Hematopoietic multipotent progenitor cell treated with erythropoietin and hydrocortisone succinate and interleukin-3 and kit ligand, for 15 days (in vitro differentiated cells): ENCODE measurements around the gene LNPEP.

Experiments
- DNase-seq: peaks from one replicate; pipeline ENCODE4 v3.0.0-alpha.2; 2015; ENCODE audit warnings: low spot score

The LNPEP gene

DNA sequence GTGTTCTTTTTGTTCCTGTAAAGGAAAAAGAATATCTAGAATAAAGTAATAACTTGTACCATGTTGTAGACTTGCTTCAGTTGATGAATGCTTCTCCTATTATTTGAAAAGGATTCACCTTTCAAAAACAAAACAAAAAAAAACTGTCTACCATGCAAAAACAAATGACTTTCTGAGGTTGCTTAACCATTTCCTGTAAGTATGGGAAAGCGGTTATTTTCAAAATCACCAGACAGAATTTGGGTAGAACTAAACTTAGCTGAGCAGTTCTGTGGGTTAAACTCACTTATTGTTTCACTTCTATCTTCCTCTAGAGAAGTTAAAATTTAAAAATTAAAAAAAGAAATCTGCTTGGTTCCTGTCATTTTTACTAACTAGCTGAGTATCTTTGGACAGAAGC is 25.2 kb downstream of the LNPEP start:
- DNase-seq, result no peak

- DNase-seq, result peak; percentile 23
These were observed 26.7 kb downstream of the LNPEP start for GRCh38 chr5:96962540-96962991.

DNA sequence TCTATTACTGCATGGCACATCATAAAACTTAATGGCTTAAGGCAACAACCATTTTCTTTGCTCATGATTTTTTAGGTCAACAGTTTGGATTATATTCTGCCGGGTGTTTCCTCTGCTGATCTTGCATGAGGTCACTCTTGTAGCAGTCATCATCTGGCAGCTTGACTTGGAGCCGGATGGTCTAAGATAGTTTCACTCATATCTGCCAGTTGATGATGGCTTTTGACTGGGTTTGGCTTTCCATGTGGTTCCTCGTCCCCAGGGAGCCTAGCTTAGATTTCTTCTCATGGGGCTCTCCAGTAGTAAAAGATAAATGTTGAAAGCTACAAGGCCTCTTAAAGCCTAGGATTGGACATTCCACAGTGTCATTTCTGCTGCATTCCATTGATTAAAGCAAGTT is 27.4 kb downstream of the LNPEP start:
- DNase-seq, result peak; percentile 67

GRCh38 chr5:96966801-96967200 is 30.9 kb downstream of the LNPEP start:
- DNase-seq, result no peak

- no peak for DNase-seq
These were observed 31.5 kb downstream of the LNPEP start for GRCh38 chr5:96967400-96967799.

DNA sequence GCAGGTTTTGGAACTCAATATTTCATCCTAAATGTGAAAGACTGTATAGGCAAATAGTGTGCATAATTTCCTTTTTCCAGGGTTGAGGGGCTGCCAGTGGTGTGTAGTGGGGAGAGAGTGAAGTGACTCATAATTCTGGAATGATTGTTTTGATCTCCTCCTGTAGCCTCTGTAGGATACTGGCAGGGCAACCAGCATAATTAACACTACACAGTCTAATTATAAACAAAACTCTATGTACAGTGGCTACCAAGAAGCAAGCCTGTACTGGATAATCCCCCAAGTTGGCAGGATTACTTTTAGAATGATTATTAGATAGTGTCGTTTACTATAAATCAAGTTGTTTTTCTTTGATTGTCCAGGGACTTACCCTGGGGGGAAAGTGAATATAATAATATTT is 32.2 kb downstream of the LNPEP start:
- no peak for DNase-seq

GRCh38 chr5:96968614-96969013 is 32.7 kb downstream of the LNPEP start:
- no peak for DNase-seq

GRCh38 chr5:96969366-96969765 is 33.5 kb downstream of the LNPEP start:
- no peak for DNase-seq

DNA sequence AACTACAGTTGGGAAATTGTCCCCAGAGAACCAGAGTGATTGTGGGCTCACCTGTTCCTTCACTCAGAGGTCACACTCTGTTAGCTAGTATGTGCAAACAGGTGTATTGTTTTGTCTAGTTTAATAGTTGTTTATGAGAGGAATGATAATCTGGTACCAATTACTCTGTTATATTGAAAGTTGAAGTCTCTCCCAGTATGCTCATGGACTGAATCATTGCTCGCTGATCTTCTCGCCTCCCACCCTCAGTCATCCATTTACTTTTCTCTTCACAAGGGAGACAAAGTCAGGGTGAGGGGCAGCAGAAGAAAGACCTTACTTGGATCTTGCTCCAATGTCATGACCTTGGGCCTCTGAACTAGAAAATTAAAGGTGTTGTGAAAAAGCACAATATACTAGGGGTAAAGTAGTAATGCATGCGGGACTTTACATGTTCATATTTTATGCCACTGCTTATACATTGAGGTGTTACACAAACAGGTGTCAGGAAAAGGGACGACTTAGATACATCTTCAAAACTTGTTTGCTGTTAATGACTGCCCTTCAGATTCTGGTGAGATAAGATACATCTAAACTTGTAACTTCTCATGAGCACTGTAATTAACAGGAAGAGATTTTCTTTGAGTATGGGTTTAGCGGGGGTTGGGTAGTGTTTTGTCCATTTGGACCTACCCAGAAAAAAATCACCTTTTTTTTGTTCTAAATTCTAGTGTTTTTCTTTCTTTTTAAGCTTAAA is 36.9 kb downstream of the LNPEP start:
- DNase-seq, result no peak

DNA sequence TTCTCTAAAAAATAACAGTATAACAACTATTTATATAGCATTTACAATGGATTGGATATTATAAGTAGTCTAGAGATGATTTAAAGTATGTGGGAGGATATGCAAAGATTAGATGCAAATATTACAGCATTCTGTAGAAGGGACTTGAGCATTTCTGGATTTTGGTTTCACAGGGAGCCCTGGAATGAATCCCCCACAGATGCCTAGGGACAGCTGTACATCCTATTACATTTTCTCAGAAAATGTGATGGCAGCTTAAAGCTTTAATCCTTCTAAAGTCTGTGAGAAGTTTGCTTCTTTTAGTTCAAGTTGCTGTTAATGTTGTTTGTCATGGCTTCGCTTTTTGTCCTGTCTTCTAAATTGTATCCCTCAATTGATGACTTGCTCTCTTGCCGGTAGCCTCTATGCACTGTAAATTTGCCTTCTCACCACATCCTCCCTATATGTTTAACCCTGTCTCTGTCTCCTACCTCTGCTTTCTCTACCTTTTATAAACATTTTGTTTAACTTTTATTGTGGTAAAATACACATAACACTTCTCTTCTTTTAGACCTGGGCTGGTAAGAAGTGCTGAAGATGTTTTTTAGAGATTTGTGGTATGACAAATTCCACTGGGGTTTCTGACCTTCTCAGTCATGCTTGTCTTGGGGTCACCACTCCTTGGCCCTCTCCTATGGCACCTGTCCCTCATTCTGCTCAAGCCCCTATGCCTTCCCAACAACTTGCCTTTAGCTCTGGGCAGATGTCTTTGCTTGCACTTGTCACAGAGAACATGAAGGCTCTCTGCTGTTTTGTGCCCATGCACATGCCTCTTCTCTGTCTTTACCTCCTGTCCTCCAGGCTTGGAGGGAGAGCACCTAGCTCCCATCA is 37.9 kb downstream of the LNPEP start:
- DNase-seq, result no peak

- no peak for DNase-seq
These were observed 39.8 kb downstream of the LNPEP start for GRCh38 chr5:96975656-96976055.

DNA sequence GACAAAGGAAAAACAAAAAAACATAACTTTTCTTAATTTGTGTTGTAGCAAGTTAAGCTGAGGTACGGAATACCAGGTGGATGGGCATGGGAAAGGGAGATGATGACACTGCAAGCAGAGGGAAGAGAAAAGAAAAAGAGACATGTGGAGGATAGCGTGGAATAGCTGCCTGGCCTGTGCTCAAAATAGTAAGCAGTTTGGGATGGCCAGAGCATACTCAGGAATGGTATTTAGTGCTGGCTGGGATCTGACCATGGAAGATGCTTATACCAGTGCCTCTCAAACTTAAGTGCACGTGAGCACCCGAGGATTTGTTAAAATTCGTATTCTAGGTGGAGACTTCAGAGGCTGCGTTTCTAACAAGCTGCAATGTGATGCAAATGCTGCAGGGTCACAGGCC is 41.3 kb downstream of the LNPEP start:
- DNase-seq, result no peak

DNA sequence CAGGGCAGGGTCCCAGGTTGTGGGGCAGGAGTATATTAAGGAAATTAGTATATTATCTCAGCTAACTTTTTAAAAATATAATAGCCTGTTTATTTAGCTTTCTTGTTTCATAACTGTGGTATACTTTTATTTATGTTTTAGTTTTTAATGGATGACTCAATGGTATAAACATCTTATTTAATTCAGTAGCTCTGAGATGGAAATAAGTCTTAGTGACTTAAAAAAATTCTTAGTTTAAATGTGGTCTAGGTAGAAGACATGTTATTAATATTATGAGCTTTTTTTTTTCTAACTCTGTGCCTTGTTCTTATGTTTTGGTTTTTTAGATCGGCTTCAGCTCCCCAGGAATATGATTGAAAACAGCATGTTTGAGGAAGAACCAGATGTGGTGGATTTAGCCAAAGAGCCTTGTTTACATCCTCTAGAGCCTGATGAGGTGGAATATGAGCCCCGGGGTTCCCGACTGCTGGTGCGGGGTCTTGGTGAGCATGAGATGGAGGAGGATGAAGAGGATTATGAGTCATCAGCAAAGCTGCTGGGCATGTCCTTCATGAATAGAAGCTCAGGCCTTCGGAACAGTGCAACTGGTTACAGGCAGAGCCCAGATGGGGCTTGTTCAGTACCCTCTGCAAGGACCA is 43.1 kb downstream of the LNPEP start:
- DNase-seq, result no peak

- no peak for DNase-seq
These were observed 48.8 kb downstream of the LNPEP start for GRCh38 chr5:96984506-96985192.

DNA sequence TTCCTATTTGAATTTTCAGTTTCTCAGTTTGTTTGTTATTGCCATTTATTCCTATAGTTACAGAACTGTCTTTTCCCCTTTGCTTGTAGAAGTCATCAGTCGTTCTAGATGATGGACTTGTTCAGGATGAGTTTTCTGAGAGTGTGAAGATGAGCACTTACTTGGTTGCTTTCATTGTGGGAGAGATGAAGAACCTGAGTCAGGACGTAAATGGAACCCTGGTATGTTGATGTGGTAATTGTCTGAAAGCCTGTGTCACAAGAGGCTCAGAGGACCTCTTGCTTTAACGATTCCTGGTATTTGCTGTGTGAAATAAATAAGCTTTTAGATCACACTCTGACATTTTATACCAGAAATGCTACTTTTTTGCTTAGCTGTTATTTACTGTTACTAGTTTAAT is 50.6 kb downstream of the LNPEP start:
- DNase-seq, result no peak

DNA sequence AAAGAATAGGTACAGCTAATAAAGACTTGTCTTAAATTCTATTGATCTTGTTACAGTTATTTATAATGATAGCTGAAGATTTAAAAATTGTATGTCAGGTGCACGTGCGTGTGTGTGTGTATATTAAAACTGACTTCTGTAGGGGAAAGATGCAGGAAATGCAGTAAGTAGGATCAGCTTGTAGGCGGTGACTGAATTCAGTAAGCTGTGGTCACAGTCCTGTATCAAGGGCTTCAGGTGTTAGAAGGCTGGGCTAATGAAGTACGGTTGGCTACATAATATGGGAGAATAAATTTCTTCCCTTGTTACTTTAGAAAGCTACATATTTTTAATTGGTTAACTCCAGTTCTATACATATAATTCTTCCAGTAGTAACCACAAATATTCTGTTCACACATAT is 54.2 kb downstream of the LNPEP start:
- DNase-seq, result no peak

DNA sequence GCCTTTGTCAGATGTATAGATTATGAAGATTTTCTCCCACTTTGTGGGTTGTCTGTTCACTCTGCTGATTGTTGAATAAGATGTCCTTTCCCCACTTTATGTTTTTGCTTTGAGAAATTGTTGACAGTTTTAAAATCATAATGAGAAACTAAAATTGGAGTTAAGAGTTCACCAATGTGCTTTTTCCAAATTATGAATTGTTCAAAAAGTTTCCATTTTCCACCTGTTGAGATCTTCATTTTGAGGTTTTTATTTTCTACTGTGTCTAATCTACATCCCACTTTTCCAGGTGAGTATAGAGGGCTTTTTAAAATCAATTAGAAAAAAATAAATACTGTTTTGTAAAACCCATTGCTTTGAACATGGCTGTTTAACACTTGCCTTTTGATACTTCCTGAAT is 55.8 kb downstream of the LNPEP start:
- DNase-seq, result no peak

GRCh38 chr5:96993760-96994159 is 57.9 kb downstream of the LNPEP start:
- DNase-seq, result no peak

GRCh38 chr5:96994493-96994892 is 58.6 kb downstream of the LNPEP start:
- DNase-seq, result no peak

DNA sequence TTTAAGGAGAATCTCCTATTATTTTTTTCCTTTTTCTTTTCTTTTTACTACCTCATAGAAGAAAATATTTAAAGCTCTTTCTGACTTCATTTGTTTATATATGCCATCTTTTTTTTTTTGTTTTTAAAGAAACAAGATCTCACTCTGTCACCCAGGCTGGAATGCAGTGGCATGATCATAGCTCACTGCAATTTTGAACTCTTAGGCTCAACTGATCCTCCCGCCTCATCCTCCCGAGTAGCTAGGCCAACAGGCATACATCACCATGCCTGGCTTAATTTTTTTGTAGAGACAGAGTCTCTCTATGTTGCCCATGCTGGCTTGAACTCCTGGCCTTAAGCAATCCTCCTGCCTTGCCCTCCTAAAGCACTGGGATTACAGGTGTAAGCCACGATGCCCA is 59.5 kb downstream of the LNPEP start:
- DNase-seq, result no peak

DNA sequence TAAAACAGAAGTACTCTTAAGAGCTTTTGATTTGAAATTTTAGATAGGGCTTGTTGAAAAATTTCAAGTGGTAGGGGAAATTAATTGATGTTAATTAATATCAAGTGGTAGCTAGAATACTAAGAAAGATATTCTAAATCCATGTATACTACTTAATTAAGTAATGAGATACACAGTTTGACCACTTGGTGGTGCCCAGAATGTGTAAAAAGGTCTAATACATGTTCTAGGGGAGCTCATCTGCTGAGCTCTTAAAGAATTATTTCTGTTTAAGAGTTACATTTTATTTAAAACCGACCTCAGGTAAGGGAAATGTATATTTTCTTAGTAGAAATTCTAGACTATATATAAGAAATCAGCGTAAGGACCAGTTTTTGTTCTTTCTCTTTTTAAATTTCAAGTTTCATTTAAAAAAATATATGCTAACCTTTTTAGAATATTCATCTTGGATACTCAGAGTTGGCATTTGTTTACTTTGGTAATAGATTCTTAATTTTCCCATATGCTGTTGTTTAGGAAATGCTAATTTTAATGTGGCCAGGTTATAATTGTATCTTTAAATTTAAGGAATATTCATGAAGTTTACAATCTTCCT is 61.5 kb downstream of the LNPEP start:
- DNase-seq, result peak; percentile 51

GRCh38 chr5:96999856-97000255 is 64.0 kb downstream of the LNPEP start:
- no peak for DNase-seq
